Measurements from ENCODE around the gene PLXNB1. TPM values are rescaled to one million over a fixed set of nuclear protein-coding genes. Genes with fewer than 3 reads are reported as not detected.
"Not testable (repeated sequence)": the region's sequence is repeated elsewhere in the genome, so short reads cannot be mapped to it uniquely, and the experiment has no call there.

Gene PLXNB1, protein sequence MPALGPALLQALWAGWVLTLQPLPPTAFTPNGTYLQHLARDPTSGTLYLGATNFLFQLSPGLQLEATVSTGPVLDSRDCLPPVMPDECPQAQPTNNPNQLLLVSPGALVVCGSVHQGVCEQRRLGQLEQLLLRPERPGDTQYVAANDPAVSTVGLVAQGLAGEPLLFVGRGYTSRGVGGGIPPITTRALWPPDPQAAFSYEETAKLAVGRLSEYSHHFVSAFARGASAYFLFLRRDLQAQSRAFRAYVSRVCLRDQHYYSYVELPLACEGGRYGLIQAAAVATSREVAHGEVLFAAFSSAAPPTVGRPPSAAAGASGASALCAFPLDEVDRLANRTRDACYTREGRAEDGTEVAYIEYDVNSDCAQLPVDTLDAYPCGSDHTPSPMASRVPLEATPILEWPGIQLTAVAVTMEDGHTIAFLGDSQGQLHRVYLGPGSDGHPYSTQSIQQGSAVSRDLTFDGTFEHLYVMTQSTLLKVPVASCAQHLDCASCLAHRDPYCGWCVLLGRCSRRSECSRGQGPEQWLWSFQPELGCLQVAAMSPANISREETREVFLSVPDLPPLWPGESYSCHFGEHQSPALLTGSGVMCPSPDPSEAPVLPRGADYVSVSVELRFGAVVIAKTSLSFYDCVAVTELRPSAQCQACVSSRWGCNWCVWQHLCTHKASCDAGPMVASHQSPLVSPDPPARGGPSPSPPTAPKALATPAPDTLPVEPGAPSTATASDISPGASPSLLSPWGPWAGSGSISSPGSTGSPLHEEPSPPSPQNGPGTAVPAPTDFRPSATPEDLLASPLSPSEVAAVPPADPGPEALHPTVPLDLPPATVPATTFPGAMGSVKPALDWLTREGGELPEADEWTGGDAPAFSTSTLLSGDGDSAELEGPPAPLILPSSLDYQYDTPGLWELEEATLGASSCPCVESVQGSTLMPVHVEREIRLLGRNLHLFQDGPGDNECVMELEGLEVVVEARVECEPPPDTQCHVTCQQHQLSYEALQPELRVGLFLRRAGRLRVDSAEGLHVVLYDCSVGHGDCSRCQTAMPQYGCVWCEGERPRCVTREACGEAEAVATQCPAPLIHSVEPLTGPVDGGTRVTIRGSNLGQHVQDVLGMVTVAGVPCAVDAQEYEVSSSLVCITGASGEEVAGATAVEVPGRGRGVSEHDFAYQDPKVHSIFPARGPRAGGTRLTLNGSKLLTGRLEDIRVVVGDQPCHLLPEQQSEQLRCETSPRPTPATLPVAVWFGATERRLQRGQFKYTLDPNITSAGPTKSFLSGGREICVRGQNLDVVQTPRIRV (N-terminal part only)
- total RNA-seq (1 to 10 TPM; 2.0 to 3.2 TPM), polyA plus RNA-seq (not detected), total RNA-seq (0.98 to 16.9 (median 11.6) reads per million in 6 experiments)

DNA sequence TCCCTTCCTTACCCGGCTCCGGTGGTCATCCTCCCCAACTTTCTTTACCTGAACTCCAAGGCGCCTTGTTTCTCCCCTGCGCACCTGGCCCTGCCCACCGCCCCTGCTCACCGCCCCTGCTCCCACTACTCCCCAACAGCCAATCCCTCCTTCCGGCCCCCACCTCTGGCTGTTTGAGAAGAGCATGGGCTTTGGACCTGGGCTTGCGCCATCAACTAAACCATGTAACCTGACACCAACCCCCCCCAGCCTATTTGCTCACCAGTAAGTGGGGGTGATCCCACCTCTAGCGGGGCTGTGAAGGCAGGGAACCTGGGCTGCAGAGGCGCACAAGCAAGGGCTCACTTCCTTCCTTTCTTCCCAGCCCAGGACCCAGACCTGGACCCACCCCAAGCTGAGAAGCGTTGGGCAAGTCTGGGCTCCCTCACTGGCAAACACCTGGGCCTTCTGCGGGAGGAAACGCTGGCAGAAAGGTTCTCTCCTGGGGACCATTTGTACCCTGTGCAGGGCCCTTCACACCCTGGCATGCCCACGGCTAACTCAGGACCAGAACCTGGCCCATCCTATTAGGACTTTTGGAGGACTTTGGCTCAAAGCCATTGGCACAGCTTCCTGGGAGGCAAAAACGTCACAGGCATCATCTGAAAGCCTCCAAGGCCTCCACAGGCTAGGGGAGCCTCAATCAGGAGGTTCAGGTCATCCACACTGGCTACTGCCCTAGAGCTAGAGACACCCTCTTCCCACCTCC lies at the start of gene PLXNB1:
TSS of gene PLXNB1 (minus strand) at position 127 of the 748 bp plus-strand sequence. CDS start 5,475 bp downstream, outside the sequence.
- Mint-ChIP-seq H3K4me1 (peaks cover 3 to 22% (median 14%) of the 10 kb centered on the region in 4 donors), H3K9me3 (no peaks in the 10 kb centered on the region), H3K36me3 (peaks cover 0 to 8% (median 1%) of the 10 kb centered on the region in 3 donors), H3K27ac (peak within 1 kb of the TSS in 8 of 10 donors; percentile 19 to 88 (median 54)), H3K4me3 (peak within 1 kb of the TSS; percentile 72 to 89 (median 84)), H3K27me3 (peaks cover 0 to 2% (median 0%) of the 10 kb centered on the region in 5 donors)
- DNase-seq (peak in 3 of 10 donors; percentile 11 to 61 (median 17)), ATAC-seq (peak; percentile 23 to 31)
- POLR2A ChIA-PET = interaction anchor here (0.5 to 2.7 kb wide), 3 partner anchors 10 to 124 kb away, joined by 3 to 13 read pairs (median 3); partner anchors contain the start of genes ATRIP, CCDC51 and TMA7

DNA sequence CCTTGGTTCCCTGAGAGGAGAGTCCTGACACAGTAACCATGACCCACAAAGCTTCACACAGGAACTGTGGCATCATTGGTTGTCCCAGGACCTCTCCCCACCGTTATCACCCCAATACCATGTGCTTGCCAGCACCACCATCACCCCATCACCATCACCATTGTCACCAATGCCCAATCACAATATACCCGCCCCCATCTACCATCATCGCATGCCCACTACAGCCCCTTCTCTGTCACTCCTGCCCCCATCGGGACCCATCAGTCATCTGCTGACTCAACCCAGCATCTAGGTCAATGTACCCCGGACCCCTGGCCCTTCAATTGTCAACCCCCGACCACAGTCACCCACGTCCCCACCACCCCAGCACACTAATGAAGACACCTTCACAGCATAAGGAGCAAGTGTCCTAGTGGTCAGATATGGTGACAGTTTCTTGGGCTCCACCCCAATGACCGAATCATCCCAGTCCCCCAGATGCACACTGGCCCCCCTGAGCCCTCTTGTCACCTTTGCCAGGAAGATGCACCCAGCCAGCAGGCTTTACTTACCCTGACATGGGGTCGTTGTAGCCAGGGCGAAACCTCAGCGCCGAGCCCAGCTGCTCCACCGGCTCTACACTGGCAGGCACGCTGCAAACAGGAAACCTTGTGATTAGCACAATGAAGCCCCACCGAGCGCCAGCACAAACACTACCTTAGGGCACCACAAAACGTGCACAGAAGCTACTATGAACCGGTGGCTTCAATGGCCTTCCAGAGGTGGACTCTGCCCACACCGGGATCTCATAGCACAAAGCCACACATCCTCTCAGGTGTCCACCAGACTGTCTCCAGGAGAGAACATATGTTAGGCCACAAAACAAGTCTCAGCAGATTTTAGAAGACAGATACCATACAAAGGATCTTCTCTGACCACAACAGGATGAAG lies 49.0 kb upstream of the PLXNB1 start:
- Mint-ChIP-seq H3K27ac (peak overlapping the region; percentile 91 to 99 (median 97)), H3K4me1 (peaks cover 22 to 48% (median 43%) of the 10 kb centered on the region in 4 donors), H3K36me3 (no peaks in the 10 kb centered on the region), H3K27me3 (no peaks in the 10 kb centered on the region), H3K9me3 (no peaks in the 10 kb centered on the region), H3K4me3 (peak overlapping the region; percentile 70 to 93 (median 88))
- peak; percentile 35 to 88 (median 65) for DNase-seq
- POLR2A ChIA-PET = interaction anchor here (0.5 to 2.3 kb wide), 18 partner anchors 9 to 178 kb away, joined by 3 to 33 read pairs (median 6); partner anchors contain the start of genes ATRIP, CCDC51, NME6 and SHISA5
- ATAC-seq = peak; percentile 88 to 89

DNA sequence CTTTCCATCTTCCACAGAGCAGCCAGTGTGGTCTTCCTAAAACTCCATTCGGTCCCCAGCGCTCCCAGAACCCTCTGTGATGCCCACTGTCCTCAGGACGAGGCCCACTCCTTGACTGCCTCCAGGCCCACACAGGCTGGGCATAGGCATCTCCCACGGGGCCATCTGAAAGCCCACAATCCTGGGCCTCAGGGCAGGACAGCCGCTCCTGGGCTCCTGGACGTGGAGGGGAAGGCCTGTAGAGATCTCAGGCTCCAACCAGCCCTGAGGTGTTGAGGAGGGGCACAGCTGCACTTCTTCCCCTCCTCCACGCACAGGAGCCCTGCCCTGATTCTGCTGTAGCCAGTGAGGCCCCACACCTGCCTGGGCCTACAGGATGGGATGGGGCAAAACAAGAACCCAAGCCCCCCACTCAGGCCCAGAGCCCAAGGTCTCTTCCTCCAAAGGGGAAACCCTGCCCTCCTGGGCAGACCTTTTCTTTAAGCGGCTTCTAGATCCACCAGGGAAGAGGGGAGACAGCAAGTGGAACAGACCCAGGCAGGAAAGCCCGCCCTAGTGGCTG lies 48.2 kb upstream of the PLXNB1 start:
- H3K9me3 Mint-ChIP-seq = no peaks in the 10 kb centered on the region
- no peaks in the 10 kb centered on the region for H3K36me3 Mint-ChIP-seq
- no peak for DNase-seq
- no peak for ATAC-seq
- peaks cover 27 to 55% (median 50%) of the 10 kb centered on the region in 4 donors for H3K4me1 Mint-ChIP-seq
- H3K27me3 Mint-ChIP-seq = no peaks in the 10 kb centered on the region
- peak overlapping the region in 9 of 10 donors; percentile 22 to 92 (median 87) for H3K4me3 Mint-ChIP-seq
- H3K27ac Mint-ChIP-seq = peak overlapping the region; percentile 67 to 99 (median 97)
- POLR2A ChIA-PET = interaction anchor here (0.6 to 2.3 kb wide), 8 partner anchors 10 to 177 kb away, joined by 3 to 16 read pairs (median 4); partner anchors contain the start of genes ATRIP, CCDC51, NME6 and SHISA5

DNA sequence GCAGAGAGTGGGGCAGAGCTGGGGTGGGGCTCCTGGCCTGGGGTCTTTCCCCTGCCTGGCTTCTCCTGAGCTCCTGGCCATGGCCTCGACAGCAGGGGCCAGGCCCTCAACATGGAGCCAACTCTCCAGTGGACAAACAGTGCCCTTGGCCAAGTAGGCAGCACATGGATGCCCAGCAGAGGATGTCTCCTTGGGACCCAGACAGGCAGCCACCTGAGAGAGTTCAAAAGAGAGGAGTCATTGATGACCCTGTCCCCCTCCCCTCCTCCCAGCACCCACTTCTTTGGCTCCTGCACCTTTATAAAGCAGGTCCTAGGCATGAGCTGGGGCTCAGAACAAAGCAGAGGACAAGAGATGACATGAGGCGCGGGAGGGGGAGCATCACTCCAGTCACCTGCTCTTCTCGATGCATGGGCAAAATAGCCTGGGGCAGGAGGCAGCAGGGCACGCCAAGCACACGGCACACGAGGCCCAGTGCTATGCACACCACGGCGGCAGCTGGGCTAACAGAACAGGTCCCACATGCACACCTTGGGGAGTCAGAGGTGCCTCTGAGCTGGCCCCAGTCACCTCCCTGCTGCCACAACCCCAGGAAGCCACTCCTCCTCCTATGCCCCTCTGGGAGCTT lies 46.7 kb upstream of the PLXNB1 start:
- peak overlapping the region in 8 of 10 donors; percentile 41 to 99 (median 86) for H3K27ac Mint-ChIP-seq
- ATAC-seq (no peak), DNase-seq (no peak)
- no peaks in the 10 kb centered on the region for H3K9me3 Mint-ChIP-seq
- H3K36me3 Mint-ChIP-seq = no peaks in the 10 kb centered on the region
- peak overlapping the region in 2 of 10 donors; percentile 22 to 45 for H3K4me3 Mint-ChIP-seq
- H3K4me1 Mint-ChIP-seq = peaks cover 27 to 62% (median 55%) of the 10 kb centered on the region in 4 donors
- POLR2A ChIA-PET = interaction anchor here (0.6 to 2.0 kb wide), 8 partner anchors 10 to 74 kb away, joined by 3 to 10 read pairs (median 6); partner anchors contain the start of genes ATRIP and SHISA5
- no peaks in the 10 kb centered on the region for H3K27me3 Mint-ChIP-seq

DNA sequence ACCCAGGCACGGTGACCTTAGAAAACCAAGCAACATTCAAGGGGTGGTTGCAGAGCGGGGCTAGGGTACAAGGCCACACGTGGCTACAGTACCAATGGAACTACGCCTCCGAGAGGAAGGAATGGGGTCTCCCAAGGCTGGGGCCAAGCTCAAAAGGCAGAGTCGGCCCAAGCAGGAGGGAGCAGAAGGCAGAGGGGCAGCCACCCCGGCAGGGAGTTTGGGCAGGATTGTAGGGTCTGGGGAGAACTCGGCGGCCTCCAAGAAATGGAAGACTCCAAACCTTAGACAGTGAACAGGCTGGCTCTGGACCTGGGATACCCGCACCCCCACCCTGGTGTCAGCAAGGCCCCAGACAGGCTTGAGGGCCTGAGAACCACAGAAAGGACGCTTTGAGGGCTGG lies 45.3 kb upstream of the PLXNB1 start:
- ATAC-seq (no peak), DNase-seq (no peak)
- Mint-ChIP-seq H3K4me3 (no peak overlapping the region), H3K27me3 (no peaks in the 10 kb centered on the region), H3K27ac (peak overlapping the region in 9 of 10 donors; percentile 3 to 91 (median 79)), H3K36me3 (no peaks in the 10 kb centered on the region), H3K9me3 (no peaks in the 10 kb centered on the region), H3K4me1 (peaks cover 26 to 73% (median 59%) of the 10 kb centered on the region in 4 donors)
- POLR2A ChIA-PET = interaction anchor here (0.5 to 4.8 kb wide), 4 partner anchors 14 to 69 kb away, joined by 3 to 49 read pairs (median 21); partner anchors contain the start of genes CCDC51, SHISA5 and TMA7

DNA sequence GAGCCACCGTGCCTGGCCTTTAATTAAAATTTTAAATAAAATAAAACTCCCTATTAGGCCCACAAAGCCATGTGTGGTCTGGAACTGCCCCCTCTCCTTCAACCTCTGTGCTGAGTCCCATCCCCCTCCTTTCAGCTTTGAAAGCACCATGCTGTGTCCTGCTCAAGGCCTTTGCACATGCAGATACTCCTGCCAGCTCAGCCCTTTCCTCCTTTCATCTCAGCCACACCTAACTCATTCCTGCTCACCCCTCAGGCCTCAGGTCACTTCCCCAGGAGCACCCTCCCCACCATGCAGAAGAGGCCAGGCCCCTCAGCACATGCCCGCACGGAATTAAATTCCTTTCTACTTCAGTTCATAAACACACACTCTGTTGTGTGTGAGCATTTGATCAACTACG lies 44.7 kb upstream of the PLXNB1 start:
- no peaks in the 10 kb centered on the region for H3K27me3 Mint-ChIP-seq
- peak overlapping the region; percentile 14 to 87 (median 78) for H3K27ac Mint-ChIP-seq
- peaks cover 27 to 75% (median 61%) of the 10 kb centered on the region in 4 donors for H3K4me1 Mint-ChIP-seq
- H3K36me3 Mint-ChIP-seq = peaks cover 0 to 3% (median 0%) of the 10 kb centered on the region in 3 donors
- H3K4me3 Mint-ChIP-seq = peak overlapping the region in 4 of 10 donors; percentile 1 to 34 (median 14)
- POLR2A ChIA-PET = interaction anchor here (0.5 to 4.8 kb wide), 3 partner anchors 32 to 70 kb away, joined by 3 to 49 read pairs (median 37); partner anchors contain the start of genes CCDC51, SHISA5 and TMA7
- ATAC-seq = no peak
- DNase-seq = no peak
- H3K9me3 Mint-ChIP-seq = no peaks in the 10 kb centered on the region

DNA sequence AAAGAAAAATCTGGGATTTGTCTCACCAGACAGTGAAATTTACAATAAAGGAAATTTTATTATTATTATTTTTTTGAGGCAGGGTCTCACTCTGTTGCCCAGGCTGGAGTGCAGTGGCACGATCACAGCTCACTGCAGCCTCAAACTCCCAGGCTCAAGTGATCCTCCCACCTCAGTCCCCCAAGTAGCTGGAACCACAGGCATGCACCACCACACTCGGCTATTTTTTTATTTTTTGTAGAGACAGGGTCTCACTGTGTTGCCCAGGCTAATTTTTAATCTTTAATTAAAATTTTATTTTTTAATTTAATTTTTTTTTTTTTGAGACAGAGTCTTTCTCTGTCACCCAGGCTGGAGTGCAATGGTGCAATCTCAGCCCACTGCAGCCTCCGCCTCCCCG lies 44.1 kb upstream of the PLXNB1 start:
- POLR2A ChIA-PET = interaction anchor here (0.6 to 4.8 kb wide), 9 partner anchors 8 to 442 kb away, joined by 3 to 49 read pairs (median 6); partner anchors contain the start of genes ATRIP, CCDC51, SHISA5 and TMA7
- H3K27ac Mint-ChIP-seq = peak overlapping the region in 5 of 10 donors; percentile 95 to 99 (median 98)
- peaks cover 30 to 76% (median 61%) of the 10 kb centered on the region in 4 donors for H3K4me1 Mint-ChIP-seq
- H3K36me3 Mint-ChIP-seq, H3K9me3 Mint-ChIP-seq, ATAC-seq, H3K4me3 Mint-ChIP-seq, H3K27me3 Mint-ChIP-seq, DNase-seq: not testable (repeated sequence)

DNA sequence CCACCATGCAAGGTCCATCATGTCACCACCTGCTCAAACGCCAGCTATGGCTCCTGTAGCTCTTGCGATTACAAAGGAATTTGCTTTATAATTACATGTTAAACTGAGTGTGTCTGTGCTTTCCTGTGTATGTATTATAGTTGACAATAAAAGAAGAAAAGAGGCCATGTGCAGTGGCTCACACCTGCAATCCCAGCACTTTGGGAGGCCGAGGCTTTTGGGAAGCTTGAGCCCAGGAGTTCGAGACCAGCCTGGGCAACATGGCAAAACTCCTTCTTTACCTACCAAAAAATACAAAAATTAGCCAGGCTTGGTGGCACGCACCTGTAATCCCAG lies 43.7 kb upstream of the PLXNB1 start:
- peak overlapping the region; percentile 95 to 100 (median 98) for H3K27ac Mint-ChIP-seq
- POLR2A ChIA-PET = interaction anchor here (0.6 to 4.8 kb wide), 9 partner anchors 20 to 443 kb away, joined by 3 to 49 read pairs (median 8); partner anchors contain the start of genes ATRIP, CCDC51, PFKFB4 and SHISA5
- H3K9me3 Mint-ChIP-seq = no peaks in the 10 kb centered on the region
- DNase-seq (no peak), ATAC-seq (no peak)
- H3K36me3 Mint-ChIP-seq = peaks cover 0 to 11% (median 0%) of the 10 kb centered on the region in 3 donors
- H3K4me1 Mint-ChIP-seq = peaks cover 28 to 76% (median 61%) of the 10 kb centered on the region in 4 donors
- no peaks in the 10 kb centered on the region for H3K27me3 Mint-ChIP-seq
- peak overlapping the region; percentile 84 to 100 (median 94) for H3K4me3 Mint-ChIP-seq

DNA sequence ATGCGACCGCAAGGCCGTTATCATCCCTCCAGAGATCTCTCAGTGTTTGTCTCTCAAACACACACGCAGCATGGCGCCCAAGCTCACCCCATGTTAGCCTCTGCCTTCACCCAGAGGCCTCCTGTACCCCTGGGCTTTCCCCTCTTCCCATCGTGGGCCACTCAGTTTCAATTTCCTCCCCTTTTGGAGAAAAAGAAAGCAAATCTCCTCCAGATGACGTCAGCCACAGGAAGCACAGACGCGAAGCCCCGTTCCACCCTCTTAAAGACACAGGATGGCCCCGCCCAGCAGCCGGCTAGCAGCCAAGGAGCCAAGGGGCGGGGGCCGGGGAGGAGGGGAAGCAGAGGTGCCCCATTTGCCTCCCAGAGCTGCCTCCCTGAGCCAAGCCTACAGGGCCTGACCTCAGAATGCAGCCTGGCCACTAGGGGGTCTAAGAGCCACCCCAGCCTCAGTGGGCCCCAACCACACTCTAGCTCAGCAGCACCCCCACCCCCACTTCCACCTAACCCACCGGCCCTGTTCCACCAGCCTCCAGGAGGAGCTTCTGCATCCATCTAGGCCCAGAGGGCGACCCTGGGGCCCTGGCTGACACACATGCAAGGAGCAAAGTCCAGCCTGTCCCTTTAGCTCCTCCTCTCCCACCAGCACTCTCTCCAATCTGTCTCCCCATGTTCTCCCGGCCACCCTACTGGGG lies 43.2 kb upstream of the PLXNB1 start:
- POLR2A ChIA-PET = interaction anchor here (0.6 to 4.8 kb wide), 15 partner anchors 9 to 1868 kb away, joined by 3 to 49 read pairs (median 6); partner anchors contain the start of genes ATRIP, CCDC51, PFKFB4 and RASSF1

More for the DNA sequence above, 43.2 kb upstream of the PLXNB1 start:
- H3K36me3 Mint-ChIP-seq = peaks cover 0 to 15% (median 0%) of the 10 kb centered on the region in 3 donors
- H3K27ac Mint-ChIP-seq = peak overlapping the region; percentile 95 to 100 (median 98)
- peaks cover 26 to 76% (median 61%) of the 10 kb centered on the region in 4 donors for H3K4me1 Mint-ChIP-seq
- peak; percentile 86 to 93 for ATAC-seq
- DNase-seq = peak; percentile 87 to 97 (median 94)
- H3K4me3 Mint-ChIP-seq = peak overlapping the region; percentile 84 to 100 (median 94)
- H3K27me3 Mint-ChIP-seq = no peaks in the 10 kb centered on the region
- no peaks in the 10 kb centered on the region for H3K9me3 Mint-ChIP-seq
